Upper lobe of right lung (tissue), 1 donor: Measurements from ENCODE around the gene PREP. TPM values are rescaled to one million over a fixed set of nuclear protein-coding genes. Genes with fewer than 3 reads are reported as not detected.
A peak's percentile ranks its signal among the peaks of the same experiment; 100 is the strongest.

Experiments used
- ATAC-seq: fragments of 200-7000 bp; cut with Tn5 transposase; one replicate; pipeline ENCODE4 v1.9.1; 2020; ENCODE audit warnings: mild to moderate bottlenecking, moderate library complexity
- DNase-seq: peaks from one replicate; pipeline ENCODE4 v3.0.0-alpha.2; 2020
- H3K27ac ChIP-seq: fragments of 200-600 bp; one replicate; pipeline ENCODE4 v1.8.0; 2022
- H3K27me3 ChIP-seq: fragments of 200-600 bp; one replicate; pipeline ENCODE4 v1.8.0; 2022; ENCODE audit warnings: mild to moderate bottlenecking
- H3K36me3 ChIP-seq: fragments of 200-600 bp; one replicate; pipeline ENCODE4 v1.8.0; 2022
- H3K4me1 ChIP-seq: fragments of 200-600 bp; one replicate; pipeline ENCODE4 v1.8.0; 2022
- H3K4me3 ChIP-seq: fragments of 200-600 bp; one replicate; pipeline ENCODE4 v1.8.0; 2022; ENCODE audit warnings: mild to moderate bottlenecking
- H3K9me3 ChIP-seq: fragments of 200-600 bp; one replicate; pipeline ENCODE4 v1.8.0; 2022
- intact Hi-C: fragments of 100-400 bp; cut with DNase I; formaldehyde crosslinking; loops from one replicate; pipeline ENCODE4 v1.11.0; 2022
- total RNA-seq: library from RNA; stranded (reverse); fragmentation: NEBNext Ultra II Directional; extraction: Animal tissue kit (Norgen Biotek cat#: 25700); gene quantifications from one replicate; pipeline ENCODE4 v1.2.1, GENCODE V29; 2021
- TF ChIP-seq, protein P1 (sequence below): fragments of 200-600 bp; IDR thresholded peaks from one replicate; pipeline ENCODE4 v1.8.0; 2022; ENCODE audit warnings: antibody characterized with exemption
- donor health status: DM: no; HTN: yes; CAD: no; lungs with severe emphysema.

The PREP gene
- total RNA-seq, 1 donor from 2014 or later = 32.9 TPM

DNA sequence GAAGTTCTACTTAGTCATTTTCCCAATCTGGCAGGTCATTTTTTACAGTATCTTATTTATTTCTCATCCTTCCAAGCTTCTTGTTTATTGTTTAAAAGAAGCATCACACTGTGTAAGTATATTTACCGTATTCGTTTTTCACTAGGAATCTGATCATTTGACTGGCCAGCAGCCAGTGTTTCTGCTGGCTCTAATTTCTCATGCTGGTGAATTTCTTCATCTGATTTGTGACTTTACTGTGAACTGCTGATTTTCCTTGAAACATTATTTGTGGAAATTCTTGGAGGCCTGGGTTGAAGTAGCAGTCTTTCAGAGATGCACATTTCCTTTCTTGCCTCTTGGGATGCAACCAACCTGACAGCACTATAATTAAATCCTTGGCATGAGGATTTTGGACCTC is 65.9 kb downstream of the PREP start:
- no peak for ATAC-seq
- intact Hi-C loops = no loop called here
- peaks cover 17% of the 10 kb centered on the region for H3K36me3 ChIP-seq
- H3K27ac ChIP-seq = no peak overlapping the region
- no peak for DNase-seq
- H3K4me1 ChIP-seq = no peaks in the 10 kb centered on the region
- H3K27me3 ChIP-seq = no peaks in the 10 kb centered on the region
- no peak overlapping the region for H3K4me3 ChIP-seq
- no peaks in the 10 kb centered on the region for H3K9me3 ChIP-seq
- TF ChIP-seq, protein P1, sequence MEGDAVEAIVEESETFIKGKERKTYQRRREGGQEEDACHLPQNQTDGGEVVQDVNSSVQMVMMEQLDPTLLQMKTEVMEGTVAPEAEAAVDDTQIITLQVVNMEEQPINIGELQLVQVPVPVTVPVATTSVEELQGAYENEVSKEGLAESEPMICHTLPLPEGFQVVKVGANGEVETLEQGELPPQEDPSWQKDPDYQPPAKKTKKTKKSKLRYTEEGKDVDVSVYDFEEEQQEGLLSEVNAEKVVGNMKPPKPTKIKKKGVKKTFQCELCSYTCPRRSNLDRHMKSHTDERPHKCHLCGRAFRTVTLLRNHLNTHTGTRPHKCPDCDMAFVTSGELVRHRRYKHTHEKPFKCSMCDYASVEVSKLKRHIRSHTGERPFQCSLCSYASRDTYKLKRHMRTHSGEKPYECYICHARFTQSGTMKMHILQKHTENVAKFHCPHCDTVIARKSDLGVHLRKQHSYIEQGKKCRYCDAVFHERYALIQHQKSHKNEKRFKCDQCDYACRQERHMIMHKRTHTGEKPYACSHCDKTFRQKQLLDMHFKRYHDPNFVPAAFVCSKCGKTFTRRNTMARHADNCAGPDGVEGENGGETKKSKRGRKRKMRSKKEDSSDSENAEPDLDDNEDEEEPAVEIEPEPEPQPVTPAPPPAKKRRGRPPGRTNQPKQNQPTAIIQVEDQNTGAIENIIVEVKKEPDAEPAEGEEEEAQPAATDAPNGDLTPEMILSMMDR = no peak

DNA sequence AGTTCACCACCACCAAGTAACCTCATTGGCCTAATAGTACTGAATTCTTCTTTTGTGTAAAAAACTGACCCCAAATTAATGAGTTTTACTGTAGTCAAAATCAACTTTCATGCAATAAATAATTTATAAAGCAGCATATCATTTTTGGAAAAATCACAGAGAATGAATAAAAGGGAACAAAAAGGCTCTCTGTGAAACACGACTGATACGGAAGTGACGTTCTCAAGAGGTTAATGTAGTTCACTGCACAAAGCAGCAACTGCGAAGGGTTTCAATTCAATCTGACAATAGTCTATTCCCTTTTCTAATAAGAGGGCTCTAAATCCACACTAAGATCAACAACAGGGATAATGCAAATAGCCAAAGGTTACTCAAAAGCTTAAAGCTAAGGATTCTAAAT is 70.3 kb downstream of the PREP start:
- TF ChIP-seq, protein P1 = no peak
- no peak overlapping the region for H3K4me3 ChIP-seq
- ATAC-seq (no peak), DNase-seq (no peak)
- intact Hi-C loops = no loop called here
- H3K9me3 ChIP-seq = no peaks in the 10 kb centered on the region
- H3K36me3 ChIP-seq = peaks cover 56% of the 10 kb centered on the region
- H3K4me1 ChIP-seq = no peaks in the 10 kb centered on the region
- no peak overlapping the region for H3K27ac ChIP-seq
- no peaks in the 10 kb centered on the region for H3K27me3 ChIP-seq

DNA sequence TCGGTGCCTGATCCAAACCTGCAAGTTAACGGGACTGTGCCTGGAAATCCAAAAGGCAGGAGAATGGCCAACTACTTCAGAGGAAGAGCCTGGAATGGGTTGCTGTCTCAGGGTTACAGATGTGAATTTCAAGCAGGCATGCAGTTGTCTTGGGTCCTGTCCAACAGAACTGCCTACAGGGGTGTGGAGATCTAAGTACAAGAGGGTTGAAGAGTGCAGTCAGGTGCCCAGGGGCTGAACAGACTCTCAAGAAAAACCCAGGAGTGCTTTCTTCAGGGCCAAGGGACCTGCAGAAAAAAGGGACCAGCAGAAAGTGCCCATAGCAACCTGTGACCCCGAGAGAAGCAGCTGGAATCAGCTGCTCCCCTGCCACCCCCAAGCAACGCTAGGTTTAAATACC is 71.0 kb downstream of the PREP start:
- H3K9me3 ChIP-seq = no peaks in the 10 kb centered on the region
- no peaks in the 10 kb centered on the region for H3K27me3 ChIP-seq
- peaks cover 1% of the 10 kb centered on the region for H3K4me1 ChIP-seq
- TF ChIP-seq, protein P1 = no peak
- H3K36me3 ChIP-seq = peaks cover 55% of the 10 kb centered on the region
- ATAC-seq = peak; percentile 82
- no peak for DNase-seq
- intact Hi-C loops = no loop called here
- H3K27ac ChIP-seq = no peak overlapping the region
- H3K4me3 ChIP-seq = no peak overlapping the region

DNA sequence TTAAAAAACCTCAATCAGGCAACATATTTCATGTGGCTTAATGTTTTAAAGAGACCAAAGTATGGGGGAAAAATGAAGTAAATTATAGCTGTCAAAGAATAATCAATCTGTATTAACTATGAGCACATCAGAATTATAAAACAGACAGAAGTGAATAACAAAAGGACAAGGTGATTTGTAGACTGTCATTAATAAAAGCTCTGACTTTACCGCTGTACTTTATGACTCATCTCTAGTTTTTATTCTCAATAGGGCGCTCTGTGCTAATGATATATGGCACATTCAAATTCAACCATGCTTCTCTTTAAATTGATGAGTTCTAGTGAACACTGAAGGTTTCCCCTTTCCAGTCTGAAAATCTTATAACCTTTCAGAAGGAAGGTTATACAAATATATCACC is 72.0 kb downstream of the PREP start:
- peaks cover 53% of the 10 kb centered on the region for H3K36me3 ChIP-seq
- TF ChIP-seq, protein P1 = no peak
- no peaks in the 10 kb centered on the region for H3K27me3 ChIP-seq
- intact Hi-C loops = no loop called here
- peaks cover 5% of the 10 kb centered on the region for H3K4me1 ChIP-seq
- no peaks in the 10 kb centered on the region for H3K9me3 ChIP-seq
- no peak overlapping the region for H3K4me3 ChIP-seq
- ATAC-seq (no peak), DNase-seq (no peak)
- no peak overlapping the region for H3K27ac ChIP-seq

DNA sequence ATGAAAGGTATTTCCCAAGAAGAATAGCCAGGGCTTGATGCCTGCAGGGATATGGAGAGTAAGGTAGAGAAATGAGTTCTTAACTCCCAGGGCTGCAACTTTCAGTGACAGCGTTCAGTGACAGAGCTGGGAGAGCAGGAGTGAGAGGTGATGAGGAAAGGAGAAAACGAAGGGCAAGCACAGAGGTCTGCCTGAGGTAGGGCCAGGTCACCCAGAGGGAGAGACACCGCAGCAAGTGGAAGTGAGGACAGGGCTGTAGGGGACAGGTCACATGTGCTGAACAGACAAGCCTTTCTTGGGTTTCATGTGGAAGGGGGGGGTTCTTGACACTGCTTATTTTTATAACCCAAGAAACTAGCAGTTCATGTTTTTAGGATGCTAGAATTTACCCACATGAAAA is 72.5 kb downstream of the PREP start:
- H3K36me3 ChIP-seq = peaks cover 53% of the 10 kb centered on the region
- no peak for ATAC-seq
- H3K9me3 ChIP-seq = no peaks in the 10 kb centered on the region
- intact Hi-C loops = no loop called here
- peaks cover 5% of the 10 kb centered on the region for H3K4me1 ChIP-seq
- no peak for DNase-seq
- H3K27ac ChIP-seq = no peak overlapping the region
- no peak overlapping the region for H3K4me3 ChIP-seq
- TF ChIP-seq, protein P1 = no peak
- no peaks in the 10 kb centered on the region for H3K27me3 ChIP-seq
